ENCODE data around the gene RHOU. TPM values are rescaled to one million over a fixed set of nuclear protein-coding genes. Genes with fewer than 3 reads are reported as not detected.

RHOU gene
- 2.7 and 10.1 TPM in 2 replicates for total RNA-seq

DNA sequence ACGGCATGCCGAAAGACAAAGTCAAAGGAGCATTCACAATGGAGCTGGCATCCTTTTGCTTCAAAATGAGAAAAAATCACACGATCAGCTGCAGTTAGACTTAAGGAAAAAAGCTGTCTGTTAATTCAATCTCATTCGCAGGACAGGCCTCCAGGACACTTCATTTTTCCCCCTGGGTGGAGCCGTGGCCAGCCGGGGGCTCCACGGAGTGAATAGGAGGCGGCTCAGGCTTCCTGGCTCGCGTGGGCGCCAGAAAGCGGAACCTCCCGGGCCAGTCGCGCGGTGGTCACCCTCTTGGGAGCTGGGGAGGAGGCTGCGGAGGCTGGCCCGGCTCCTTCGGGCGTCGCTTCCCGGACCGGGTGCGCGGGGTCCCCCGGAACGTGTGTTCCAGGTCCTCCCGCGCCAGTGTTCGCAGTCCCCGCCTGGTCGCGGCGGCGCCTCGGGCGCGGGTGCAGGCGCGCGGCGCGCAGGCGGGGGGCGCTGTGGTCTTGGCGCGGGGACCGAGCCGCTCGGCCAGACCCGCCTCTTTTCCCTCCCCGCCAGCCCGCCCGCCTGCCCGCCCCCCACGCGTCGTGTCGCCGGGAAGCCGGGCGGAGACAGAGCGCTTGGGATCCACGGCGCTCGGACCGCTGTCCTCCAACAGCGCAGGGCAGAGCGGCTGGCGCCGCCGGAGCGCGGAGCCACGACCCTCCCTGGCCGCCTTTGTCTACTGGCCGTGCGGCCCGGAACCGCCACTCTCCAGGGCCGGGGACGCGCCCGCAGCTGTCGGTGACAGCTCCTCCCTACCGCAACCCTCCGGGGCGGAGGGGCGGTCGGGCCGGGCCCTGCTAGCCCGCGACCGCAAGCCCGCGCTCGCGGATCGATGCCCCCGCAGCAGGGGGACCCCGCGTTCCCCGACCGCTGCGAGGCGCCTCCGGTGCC is at the start of gene RHOU:
RHOU (plus strand) TSS at position 599 of the 921 bp plus-strand sequence; CDS start at position 863, 264 bp downstream.

Other genes starting within 250 kb of the RHOU start
- gene RNF187, start 248.1 kb upstream of the RHOU start, total RNA-seq, result 75.4 and 78.8 TPM in 2 replicates

Data from epithelial cell of alveolus of lung (primary cell).